Measurements from ENCODE around the gene SKAP1. TPM values are rescaled to one million over a fixed set of nuclear protein-coding genes. Genes with fewer than 3 reads are reported as not detected.

The SKAP1 gene
- total and polyA plus RNA-seq, 2 of the 13 experiments (the other 11 are each of a cell fraction or from before 2014, with no cell fraction given) = 0.21 TPM; not detected in 1

- no peak overlapping the region for H3K4me3 ChIP-seq (replicated peaks in 1 of 3; ENCODE audit: insufficient read depth in 1 of 3, low read depth in 2 of 3, low read length in 3 of 3)
- H3K36me3 ChIP-seq (replicated peaks in 1 of 2; ENCODE audit: control insufficient read depth in 1 of 2, insufficient read depth in 2 of 2, low read length in 2 of 2) = no peaks in the 10 kb centered on the region
- no peak overlapping the region for H3K27ac ChIP-seq (ENCODE audit: extremely low read length, insufficient read depth, low read length)
- no peak for FAIRE-seq
- no peak overlapping the region for H3K4me2 ChIP-seq (ENCODE audit: low read depth, low read length)
- BruUV-seq (replicated peaks) = no TSS peak
- POLR2A ChIA-PET = no interaction called here
- no peak for TF ChIP-seq NFKBIZ (CRISPR knock-in tag; IDR thresholded peaks at IDR 0.05)
- TF ChIP-seq E2F1 (CRISPR knock-in tag; IDR thresholded peaks at IDR 0.05) = no peak
- no peak for TF ChIP-seq ZNF331 (CRISPR knock-in tag; IDR thresholded peaks at IDR 0.05)
- no peak for TF ChIP-seq ZSCAN5A (CRISPR knock-in tag; IDR thresholded peaks at IDR 0.05; ENCODE audit: borderline replicate concordance)
- no peak for TF ChIP-seq RELA (CRISPR knock-in tag; IDR thresholded peaks at IDR 0.05)
- no peak for TF ChIP-seq CENPX (CRISPR knock-in tag; IDR thresholded peaks at IDR 0.05)
- no peak for TF ChIP-seq ZZZ3 (CRISPR knock-in tag; IDR thresholded peaks at IDR 0.05; ENCODE audit: borderline replicate concordance)
- TF ChIP-seq HMGA1 (CRISPR knock-in tag; conservative IDR thresholded peaks at IDR 0.05) = no peak
- no peak for TF ChIP-seq KIAA2018 (CRISPR knock-in tag; IDR thresholded peaks at IDR 0.05; ENCODE audit: borderline replicate concordance)
- no peaks in the 10 kb centered on the region for H3K79me2 ChIP-seq (ENCODE audit: insufficient read depth, low read length)
- H3K9me3 ChIP-seq (ENCODE audit: low read length) = no peaks in the 10 kb centered on the region
- no peak overlapping the region for H3K9ac ChIP-seq (ENCODE audit: insufficient read depth, low read depth, low read length)
- no peak for DNase-seq (ENCODE audit: low spot score)
- intact Hi-C loops (cut with micrococcal nuclease; ENCODE audit: unreplicated experiment) (no loop called here), in situ Hi-C loops (cut with HindIII; ENCODE audit: extremely low pct_ligation_motif_present, low pct_unique_long_range_greater_than_20kb) (no loop called here)
- no peaks in the 10 kb centered on the region for H4K20me1 ChIP-seq (ENCODE audit: insufficient read depth, low read length)
- H3K4me1 ChIP-seq (ENCODE audit: insufficient read depth, low read length) = no peaks in the 10 kb centered on the region
- no peaks in the 10 kb centered on the region for H3K27me3 ChIP-seq (ENCODE audit: control insufficient read depth in 1 of 2, insufficient read depth in 2 of 2, low read length in 2 of 2)
- 20% methylated on average over 2 of the region's 2 CpGs for WGBS (ENCODE audit: low lambda C conversion rate)
- no peak for ATAC-seq
- CTCF ChIA-PET (ENCODE audit: low intra/inter-chr PET ratio, low total read pairs) = no interaction called here
- no peak overlapping the region for H2AFZ ChIP-seq (ENCODE audit: low read length)
Observed at GRCh38 chr17:48340916-48341315, 89.1 kb downstream of the SKAP1 start.

All from HepG2 (cell line).